ENCODE measurements around the gene EARS2. TPM values are rescaled to one million over a fixed set of nuclear protein-coding genes. Genes with fewer than 3 reads are reported as not detected.

Gene EARS2
- total and polyA plus RNA-seq, 9 donors = 9.5 to 29.0 (median 18.5) TPM

DNA sequence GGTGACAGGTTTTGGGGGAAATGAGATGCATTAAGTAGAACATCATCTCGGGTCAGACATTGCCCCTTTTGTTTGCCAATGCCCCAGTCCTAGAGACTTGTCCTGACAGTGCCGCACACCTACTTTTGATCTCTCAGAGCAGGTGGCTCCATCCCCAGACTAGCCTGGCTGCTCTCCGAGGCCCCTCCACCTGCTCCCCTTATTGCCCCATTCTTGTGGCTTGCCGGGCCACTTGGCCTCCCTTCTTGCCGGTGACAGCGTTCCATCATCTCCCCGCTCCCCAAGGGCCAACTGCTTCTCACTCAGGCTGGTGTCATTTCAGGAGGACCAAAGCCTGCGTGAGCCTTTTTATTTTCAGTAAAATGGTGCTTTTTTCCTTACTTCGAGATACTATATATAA lies 15.2 kb upstream of the EARS2 start:
- Histone ChIP-seq H3K9me3 (no peaks in the 10 kb centered on the region), H3K27me3 (no peaks in the 10 kb centered on the region), H3K4me3 (no peak overlapping the region), H3K27ac (no peak overlapping the region), H3K36me3 (no peaks in the 10 kb centered on the region), H3K4me1 (ENCODE audit: insufficient read depth) (no peaks in the 10 kb centered on the region)
- intact Hi-C loops (cut with DNase I) = no loop called here
- TF ChIP-seq, protein P1, sequence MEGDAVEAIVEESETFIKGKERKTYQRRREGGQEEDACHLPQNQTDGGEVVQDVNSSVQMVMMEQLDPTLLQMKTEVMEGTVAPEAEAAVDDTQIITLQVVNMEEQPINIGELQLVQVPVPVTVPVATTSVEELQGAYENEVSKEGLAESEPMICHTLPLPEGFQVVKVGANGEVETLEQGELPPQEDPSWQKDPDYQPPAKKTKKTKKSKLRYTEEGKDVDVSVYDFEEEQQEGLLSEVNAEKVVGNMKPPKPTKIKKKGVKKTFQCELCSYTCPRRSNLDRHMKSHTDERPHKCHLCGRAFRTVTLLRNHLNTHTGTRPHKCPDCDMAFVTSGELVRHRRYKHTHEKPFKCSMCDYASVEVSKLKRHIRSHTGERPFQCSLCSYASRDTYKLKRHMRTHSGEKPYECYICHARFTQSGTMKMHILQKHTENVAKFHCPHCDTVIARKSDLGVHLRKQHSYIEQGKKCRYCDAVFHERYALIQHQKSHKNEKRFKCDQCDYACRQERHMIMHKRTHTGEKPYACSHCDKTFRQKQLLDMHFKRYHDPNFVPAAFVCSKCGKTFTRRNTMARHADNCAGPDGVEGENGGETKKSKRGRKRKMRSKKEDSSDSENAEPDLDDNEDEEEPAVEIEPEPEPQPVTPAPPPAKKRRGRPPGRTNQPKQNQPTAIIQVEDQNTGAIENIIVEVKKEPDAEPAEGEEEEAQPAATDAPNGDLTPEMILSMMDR (IDR thresholded peaks at IDR 0.05) = no peak
- no peak for TF ChIP-seq POLR2A (IDR thresholded peaks at IDR 0.05)
- WGBS, 3 donors = 89 to 92% (median 90%) methylated on average over 9 of the region's 9 CpGs
- DNase-seq = no peak

DNA sequence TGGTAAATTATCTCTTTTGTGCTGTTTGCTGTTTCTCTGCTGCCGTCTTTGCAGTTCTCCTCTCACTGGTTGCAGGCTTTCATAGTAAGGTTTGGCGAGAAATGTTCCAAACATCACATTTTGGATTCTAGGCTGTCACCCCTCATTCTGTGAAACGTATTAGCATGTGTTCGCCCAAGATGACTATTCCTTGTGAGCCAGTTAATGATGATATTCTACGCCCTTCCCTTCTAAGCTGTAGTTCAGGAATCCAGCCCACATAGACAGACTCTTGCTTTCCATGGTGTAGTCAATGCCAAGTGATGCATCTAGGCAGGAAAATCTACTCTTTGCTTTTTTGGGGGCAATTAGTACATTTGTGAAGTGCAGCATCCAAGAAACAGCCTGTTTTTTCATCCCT lies 14.7 kb upstream of the EARS2 start:
- TF ChIP-seq, protein P1 (IDR thresholded peaks at IDR 0.05) = no peak
- TF ChIP-seq EP300 (IDR thresholded peaks at IDR 0.05) = no peak
- no peak for TF ChIP-seq POLR2A (IDR thresholded peaks at IDR 0.05)
- Histone ChIP-seq H3K4me3 (no peak overlapping the region), H3K4me1 (ENCODE audit: insufficient read depth) (no peaks in the 10 kb centered on the region), H3K36me3 (no peaks in the 10 kb centered on the region), H3K9me3 (no peaks in the 10 kb centered on the region), H3K27ac (no peak overlapping the region), H3K27me3 (no peaks in the 10 kb centered on the region)
- intact Hi-C loops (cut with DNase I) = no loop called here
- 89 to 94% (median 91%) methylated on average over 5 of the region's 5 CpGs for WGBS, 3 donors
- DNase-seq = no peak

DNA sequence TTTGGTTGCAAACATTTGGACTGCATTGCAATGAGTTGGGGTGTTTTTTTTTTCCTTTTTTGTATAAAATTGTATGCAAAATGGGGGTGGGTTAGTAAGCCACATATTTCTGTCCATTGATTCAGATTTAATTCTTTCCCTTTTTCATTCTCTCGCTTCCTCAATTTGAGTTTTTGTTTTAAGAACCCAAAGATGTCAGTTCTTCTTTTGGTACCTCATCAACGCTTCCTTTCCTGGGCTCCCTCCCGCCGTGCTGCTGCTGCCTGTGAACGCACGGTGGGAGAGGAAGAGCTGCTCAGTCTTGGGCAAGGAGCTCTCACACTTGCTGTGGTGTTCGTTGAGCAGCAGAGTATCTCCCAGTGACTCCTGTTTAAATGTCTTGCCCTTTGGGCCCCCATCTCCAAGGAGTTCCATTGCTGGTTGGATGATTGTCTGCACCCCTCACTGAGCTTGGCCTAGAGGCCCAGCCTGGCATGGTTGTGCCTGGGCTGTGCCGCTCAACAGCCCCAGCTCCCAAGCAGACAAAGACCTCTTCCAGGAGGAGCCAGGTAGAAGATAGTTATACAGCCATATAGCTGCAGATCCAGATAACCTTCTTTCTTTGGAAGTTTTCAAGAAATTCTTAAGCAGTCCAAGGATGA lies 14.0 kb upstream of the EARS2 start:
- Histone ChIP-seq H3K9me3 (no peaks in the 10 kb centered on the region), H3K27me3 (no peaks in the 10 kb centered on the region), H3K36me3 (no peaks in the 10 kb centered on the region), H3K4me1 (ENCODE audit: insufficient read depth) (no peaks in the 10 kb centered on the region), H3K4me3 (no peak overlapping the region), H3K27ac (no peak overlapping the region)
- WGBS, 3 donors = 80 to 87% (median 83%) methylated on average over 8 of the region's 8 CpGs
- TF ChIP-seq POLR2A (IDR thresholded peaks at IDR 0.05) (no peak), EP300 (IDR thresholded peaks at IDR 0.05) (no peak)
- TF ChIP-seq, protein P1 (IDR thresholded peaks at IDR 0.05) = no peak
- intact Hi-C loops (cut with DNase I) = no loop called here
- DNase-seq = no peak

DNA sequence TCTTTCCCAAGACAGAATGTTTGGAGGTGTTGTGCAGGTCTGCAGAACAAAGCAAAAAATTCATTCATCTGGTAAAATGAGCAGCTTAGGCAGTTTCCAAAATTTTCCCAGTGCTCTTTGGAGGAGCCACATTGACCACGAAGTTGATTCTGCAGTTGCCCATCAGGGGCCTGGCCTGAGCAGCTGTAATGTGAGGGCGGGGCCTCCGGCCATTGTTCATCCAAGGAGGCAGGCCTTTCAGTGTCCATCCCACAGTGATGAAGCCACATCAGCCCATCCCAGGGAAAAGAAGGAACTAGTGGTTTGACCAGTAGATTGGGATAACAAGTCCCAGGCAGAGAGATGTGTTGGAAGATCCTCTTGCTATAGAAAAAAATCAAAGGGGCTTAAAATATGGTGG lies 10.5 kb upstream of the EARS2 start:
- intact Hi-C loops (cut with DNase I) = no loop called here
- no peaks in the 10 kb centered on the region for H3K9me3 ChIP-seq

More for the DNA sequence above, 10.5 kb upstream of the EARS2 start:
- Histone ChIP-seq H3K4me1 (ENCODE audit: insufficient read depth) (no peaks in the 10 kb centered on the region), H3K4me3 (no peak overlapping the region), H3K36me3 (no peaks in the 10 kb centered on the region), H3K27ac (no peak overlapping the region), H3K27me3 (no peaks in the 10 kb centered on the region)
- TF ChIP-seq POLR2A (IDR thresholded peaks at IDR 0.05) (no peak), EP300 (IDR thresholded peaks at IDR 0.05) (no peak)
- TF ChIP-seq, protein P1 (IDR thresholded peaks at IDR 0.05) = no peak
- 88 to 94% (median 93%) methylated on average over 3 of the region's 3 CpGs for WGBS, 3 donors
- DNase-seq = no peak

All from ovary (tissue), 9 donors.